GM21381 (cell line): ENCODE measurements around the gene SHE.
"Not testable (repeated sequence)": the region's sequence is repeated elsewhere in the genome, so short reads cannot be mapped to it uniquely, and the experiment has no call there.

ENCODE experiments used
- ATAC-seq: cut with Tn5 transposase; IDR thresholded peaks from one replicate; pipeline ENCODE4 v1.9.1; 2021; ENCODE audit warnings: mild to moderate bottlenecking, moderate library complexity; ENCODE audit not compliant: unreplicated experiment

The SHE gene

DNA sequence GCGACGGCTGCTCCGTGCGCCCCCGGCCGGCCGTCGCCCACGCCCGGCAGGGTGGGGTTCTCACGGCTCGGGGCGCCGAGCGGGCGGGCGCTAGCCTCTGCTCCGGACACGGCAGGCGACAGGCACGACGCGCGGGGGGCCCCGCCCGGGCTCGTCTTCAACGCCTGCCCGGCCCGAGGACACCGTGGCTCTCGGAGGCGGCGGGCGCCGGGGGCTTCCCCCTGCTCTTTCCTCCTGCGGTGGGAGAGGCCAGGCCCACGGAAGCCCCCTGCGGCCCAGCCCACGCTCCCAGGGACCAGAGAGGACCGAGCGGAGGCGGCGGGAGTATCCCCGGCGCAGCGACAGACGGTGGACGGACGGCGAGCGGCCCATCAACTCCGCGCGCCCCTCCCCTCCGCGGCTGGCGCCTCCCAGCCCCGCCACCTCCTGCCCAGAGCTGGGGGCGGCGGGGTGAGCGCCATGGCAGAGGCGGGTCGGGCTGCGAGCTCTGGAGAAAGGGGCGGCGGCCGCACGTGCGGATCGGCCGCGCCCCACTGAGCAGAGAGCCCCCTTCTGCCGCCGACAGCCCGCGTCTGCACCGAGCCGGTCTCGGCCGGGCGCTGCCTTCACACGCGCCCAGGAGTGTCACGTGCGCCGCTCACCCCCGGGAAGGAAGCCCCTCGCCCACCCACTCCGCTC is at the start of gene SHE, which contains the start of gene TDRD10:
SHE (minus strand) TSS at position 347 of the 678 bp plus-strand sequence. CDS start 386 bp downstream, outside the sequence.
TDRD10 (plus strand) TSS at position 154 of the 678 bp plus-strand sequence. CDS start 4,685 bp downstream, outside the sequence.
- no peak for ATAC-seq

DNA sequence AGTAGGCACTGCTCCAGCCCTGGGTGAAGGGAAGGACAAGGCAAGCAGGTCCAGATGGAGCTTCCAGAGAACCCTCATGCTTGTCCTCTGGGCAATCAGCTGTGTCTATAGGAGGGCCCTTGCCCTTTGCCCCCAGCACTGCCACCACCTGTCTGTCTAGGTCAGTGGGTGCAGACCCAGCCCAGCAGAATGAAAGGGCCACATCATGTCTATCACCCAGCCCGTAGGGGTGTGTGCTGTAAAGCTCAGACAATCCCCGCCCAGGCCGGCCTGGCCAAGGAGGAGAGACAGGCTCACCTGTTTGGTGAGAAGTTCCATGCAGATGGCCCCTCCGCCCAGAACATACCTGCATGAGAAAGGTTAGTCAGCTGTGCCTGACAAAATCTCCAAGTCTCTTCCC is 49.3 kb upstream of the SHE start:
- ATAC-seq: no peak

DNA sequence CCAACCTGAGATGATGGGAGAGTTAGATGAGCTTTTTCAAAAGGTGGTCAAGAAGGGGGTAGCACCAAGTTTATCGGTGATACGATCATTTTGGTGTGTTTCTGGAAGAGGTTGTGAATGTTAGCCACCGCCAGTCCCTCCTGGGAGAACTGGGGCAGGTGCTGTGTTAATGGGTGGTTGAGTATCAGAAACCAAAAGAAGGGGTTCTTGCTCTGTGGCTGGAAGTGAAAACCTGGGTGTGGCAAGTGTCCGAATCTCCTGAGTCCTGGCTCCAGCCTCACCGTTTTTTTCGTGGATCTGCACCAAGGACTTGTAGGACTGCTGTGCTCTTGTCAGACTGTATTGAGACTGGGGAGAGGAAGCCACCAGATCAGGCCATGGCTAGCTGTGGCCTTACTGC is 48.4 kb upstream of the SHE start:
- ATAC-seq: no peak

DNA sequence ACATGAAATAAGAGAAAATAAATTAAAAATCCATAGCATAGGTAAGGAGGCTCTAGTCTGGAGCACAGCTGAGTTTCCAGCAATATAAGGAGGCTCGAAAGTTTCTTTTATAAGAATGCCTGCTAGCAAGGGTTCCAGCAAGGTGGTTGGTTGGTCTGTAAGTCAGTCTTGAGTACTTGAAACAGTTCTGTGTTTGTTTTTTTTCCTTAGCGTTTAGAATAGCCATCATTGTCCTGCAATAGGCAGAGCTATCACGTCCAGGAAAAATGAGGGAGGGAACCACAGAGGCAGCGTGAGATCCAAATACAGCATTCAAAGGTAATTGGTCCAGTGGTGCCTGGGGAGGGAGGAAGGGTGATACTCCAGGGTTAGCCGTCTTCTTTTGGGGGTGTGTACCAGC is 47.9 kb upstream of the SHE start:
- no peak for ATAC-seq

DNA sequence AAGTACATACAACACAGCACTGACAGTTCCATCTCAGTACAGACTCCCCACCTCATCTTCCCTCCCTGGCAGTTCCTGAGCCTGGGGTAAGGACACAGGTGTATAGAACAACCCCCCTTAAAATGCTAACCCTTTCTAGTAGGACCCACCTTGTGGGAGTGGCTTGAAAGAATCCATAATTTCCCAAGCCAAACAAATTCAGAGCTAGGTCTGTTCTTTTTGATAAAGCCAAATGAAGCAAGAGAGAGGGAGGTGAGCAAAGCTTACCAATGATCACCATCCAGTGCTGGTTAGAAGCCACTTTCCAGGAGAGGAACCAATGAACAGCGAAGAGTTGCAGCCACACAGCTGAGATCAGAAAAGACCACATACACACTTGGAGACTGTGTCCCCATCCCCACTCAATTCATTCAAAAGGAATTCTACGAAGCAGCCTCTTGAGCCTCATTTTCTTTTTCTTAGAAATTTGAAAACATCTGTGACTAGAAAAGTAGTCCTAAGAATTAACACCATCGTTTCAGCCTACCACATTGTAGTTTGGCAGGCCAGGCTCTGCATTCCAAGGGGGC is 47.1 kb upstream of the SHE start:
- no peak for ATAC-seq

DNA sequence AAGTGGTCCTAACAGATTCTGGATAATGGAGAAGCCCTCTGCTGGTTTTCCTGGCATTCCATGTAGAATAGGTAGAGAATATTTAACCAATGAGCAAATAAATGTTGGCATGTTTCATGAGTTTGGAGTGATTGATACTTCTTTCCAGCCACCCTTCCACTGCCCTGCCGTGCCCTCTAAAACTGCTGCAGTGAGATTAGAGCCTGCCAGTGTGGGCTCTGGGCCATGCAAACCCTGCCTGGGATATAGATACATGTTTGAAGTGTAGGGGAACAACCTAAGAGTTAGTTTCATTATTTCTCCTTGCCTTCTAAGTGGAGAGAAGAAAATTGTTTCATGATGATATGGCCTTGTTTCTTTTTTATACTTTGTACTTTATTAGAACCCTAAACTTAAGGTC is 45.8 kb upstream of the SHE start:
- no peak for ATAC-seq

DNA sequence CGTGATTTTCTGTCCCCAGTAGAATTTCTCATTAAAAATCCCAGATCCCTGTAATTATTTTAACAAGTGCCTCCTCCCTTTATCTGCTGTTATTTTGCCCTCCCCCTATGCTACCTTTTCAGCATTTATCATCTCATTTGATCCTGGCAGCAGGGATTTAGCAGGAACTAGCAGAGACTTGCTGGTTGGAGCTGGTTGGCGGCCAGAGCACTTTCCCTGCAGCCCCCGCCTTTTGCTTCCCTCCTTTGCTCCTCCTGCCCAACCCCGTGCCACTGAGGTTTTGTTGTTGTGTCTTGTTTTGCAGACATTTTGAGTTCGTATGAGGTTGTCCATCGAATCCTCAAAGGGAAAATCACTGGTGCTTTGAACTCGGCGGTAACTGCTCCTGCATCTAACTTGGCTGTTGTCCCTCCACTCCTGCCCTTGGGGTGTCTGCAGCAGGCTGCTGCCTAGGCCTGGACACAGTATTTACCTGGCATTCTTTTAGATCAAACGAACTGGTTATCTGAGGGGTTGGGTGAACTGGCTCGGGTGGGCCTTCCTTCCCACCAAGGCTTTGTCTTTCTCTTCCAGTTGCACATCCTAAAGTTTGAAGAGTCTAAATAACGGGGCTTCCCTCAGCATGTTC is 45.0 kb upstream of the SHE start:
- ATAC-seq: no peak

DNA sequence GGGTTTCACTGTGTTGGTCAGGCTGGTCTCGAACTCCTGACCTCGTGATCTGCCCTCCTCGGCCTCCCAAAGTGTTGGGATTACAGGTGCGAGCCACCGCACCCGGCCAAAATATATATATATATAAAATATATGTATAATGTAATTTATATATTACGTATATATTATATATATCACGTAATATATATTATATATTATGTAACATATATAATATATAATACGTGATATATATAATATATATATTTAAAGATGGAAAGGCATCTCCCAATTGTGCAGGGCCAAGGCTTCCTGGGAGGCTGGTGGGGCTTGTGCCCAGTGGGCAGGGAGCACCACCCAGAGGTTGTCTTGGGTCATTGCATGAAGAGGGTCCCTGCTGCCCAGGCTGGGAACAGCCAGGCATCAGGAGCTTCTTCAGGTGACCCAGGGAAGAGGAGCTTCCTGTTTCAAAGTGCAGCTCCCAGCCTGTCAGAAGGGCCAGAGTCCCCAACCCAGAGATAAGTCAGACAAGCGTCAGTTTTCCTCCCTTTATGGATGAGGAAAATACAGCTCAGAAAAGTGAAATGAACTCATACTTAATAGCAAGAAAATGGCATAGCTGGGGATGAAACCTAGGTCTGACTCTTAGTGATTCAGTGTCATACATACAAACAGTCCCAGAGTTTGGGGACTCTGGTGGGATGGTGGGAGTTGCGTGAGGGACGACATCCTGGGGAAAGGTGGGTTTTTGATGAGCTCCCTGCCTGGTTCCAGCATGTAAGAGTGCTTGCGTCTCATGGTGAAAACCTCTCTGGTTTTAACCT is 44.3 kb upstream of the SHE start:
- no peak for ATAC-seq

DNA sequence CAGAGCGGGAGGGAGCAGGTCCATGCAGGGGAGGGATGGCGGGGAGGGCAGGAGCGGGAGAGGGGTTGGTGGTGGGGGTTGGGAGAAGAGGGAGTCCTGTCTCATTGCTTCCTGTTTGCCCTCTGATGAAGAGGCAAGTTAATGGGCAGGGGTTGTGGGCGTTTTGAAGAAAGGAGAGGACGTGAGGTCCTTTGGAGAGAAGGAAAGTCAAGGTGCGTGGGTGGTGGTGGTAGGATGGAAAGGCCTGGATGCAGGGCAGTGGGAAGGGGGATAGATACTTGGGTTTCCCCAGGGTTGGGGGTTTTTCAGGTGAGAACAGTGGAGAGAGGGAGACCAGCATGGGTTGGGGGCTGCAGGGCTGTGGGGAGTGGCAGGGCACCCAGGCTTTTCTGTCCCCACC is 39.0 kb upstream of the SHE start:
- ATAC-seq: no peak

DNA sequence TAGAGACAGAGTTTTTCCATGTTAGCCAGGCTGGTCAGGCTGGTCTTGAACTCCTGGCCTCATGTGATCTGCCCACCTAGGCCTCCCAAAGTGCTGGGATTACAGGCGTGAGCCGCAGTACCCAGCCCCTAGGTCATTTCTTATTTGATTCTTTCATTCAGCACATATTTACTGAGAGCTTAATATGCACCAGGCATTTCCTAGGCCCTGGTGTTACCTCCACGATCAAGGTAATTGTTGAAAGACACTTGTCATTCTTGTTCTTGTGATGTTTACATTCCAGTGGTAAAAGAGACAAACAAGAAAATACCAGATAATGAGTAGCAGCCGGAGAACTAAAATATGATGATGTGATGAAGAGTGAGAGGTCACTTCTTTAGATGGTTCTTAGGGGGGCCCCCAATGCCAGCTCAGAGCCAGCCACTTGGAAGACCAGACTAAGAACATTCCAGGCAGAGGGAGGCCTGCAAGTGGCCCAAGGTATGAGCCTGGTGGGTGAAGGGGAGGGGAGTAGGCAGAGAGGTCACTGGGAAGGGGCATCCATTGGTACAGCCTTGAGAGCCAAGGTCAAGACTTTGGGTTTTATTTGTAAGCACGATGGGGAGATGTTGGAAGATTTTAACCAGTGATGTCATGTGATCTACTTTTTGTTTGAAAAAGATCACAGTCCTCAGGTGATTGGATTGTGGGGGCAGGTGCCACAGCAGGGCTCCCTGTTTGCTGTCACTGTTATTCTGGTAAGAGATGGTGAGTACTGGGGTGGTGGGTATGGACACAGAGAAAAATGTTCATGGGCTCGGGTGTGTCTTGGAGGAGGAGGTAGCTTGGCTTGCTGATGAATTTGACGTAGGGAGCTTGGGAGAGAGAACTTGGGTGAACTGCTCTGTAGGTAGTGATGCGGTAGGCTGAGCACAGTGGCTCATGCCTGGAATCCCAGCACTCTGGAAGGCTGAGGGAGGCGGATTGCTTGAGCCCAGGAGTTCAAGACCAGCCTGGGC is 37.6 kb upstream of the SHE start:
- ATAC-seq: no peak

DNA sequence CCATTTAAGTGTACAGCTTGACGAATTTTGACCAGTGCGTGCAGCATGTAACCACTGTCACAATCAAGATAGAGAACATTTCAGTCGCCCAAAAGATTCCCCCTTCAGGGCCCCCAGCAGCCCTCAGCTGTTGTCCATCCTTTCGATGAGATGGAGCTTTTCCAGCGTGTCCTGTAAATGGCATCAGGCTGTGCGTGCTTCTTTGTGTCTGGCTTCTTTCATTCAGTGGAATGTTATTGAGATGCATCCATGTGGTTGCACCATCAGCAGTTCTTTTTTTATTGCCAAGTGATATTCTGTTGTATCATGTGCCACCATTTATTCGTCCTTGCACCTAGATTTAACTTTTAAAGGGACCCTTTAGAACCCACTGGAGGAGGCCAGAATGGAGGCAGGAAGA is 34.4 kb upstream of the SHE start:
- ATAC-seq: no peak

DNA sequence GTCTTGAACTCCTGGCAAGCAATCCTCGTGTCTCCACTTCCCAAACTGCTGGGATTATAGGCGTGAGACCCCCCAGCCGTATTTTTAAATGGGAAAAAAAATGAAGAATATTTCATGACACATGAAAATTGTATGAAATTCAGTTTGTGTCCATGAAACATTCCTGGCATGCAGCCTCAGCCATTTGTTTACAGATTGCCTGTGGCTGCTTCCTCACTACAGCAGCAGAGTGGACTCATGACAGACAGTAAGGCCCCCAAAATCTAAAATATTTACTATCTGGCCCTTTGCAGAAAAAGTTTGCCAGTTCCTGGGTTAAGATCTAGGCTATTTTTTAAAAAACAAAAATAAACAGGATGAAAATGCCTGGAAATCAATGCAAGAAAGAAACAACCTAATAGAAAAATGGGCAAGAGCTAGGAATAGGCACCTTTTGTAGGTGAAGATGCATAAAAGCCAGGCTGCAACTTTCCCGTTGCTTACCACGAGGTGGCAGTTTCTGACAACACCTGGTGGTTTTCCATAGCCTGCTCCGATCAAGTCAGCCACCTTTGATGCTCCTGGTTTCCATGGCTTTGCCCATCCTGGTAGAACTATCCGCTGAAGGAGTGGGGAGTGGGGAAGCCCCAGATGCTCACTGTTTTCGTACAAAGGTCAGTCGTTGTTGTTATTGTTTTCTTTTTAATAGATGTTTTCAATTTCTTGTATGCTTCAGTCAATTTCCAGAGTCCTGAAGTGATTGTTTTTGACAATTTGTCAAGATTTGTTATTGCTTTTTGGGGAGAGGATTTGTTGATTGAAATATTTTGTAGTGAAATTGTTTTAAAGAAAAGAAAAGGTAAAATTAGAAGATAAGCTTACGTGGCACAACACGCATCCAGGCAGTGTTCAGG is 32.0 kb upstream of the SHE start:
- ATAC-seq: no peak

DNA sequence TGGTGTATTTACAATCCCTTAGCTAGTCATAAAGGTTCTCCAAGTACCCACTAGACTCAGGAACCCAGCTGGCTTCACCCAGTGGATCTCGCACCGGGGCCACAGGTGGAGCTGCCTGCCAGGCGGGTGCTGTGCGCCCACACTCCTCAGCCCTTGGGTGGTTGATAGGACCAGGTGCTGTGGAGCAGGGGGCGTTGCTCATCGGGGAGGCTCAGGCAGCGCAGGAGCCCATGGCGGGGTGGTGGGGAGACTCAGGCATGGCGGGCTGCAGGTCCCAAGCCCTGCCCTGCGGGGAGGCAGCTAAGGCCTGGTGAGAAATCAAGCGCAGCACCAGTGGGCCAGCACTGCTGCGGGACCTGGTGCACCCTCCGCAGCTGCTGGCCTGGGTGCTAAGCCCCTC is 29.7 kb upstream of the SHE start:
- not testable (repeated sequence) for ATAC-seq

DNA sequence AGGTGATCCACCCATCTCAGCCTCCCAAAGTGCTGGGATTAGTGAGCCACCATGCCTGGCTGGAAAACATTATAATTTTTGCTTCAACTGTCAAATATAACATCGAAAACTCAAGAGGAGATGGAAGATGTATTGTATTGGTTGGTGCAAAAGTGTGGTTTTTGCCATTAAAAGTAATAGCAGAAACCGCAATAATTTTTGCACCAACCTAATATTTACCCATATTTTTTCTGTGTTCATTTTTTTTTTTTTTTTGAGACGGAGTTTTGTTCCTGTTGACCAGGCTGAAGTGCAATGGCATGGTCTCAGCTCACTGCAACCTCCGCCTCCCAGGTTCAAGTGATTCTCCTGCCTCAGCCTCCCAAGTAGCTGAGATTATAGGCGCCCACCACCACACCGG is 27.1 kb upstream of the SHE start:
- ATAC-seq: no peak

DNA sequence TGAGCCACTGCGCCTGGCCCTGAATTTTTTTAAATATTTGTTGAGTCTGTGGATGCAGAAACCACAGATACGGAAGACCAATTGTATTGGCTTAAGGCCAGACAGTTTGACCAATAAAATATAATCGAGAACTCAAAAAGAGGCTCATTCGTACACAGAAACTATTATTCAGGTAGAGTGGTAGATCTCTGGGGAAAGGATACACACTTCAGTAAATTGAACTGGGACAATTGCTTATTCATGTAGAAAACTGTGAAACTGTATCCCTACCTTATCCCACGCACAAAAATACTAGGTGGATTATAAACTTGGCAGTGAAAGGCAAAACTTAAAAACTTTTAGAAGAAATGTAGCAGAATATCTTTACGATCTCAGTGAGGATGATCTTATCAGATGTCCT is 25.0 kb upstream of the SHE start:
- no peak for ATAC-seq

DNA sequence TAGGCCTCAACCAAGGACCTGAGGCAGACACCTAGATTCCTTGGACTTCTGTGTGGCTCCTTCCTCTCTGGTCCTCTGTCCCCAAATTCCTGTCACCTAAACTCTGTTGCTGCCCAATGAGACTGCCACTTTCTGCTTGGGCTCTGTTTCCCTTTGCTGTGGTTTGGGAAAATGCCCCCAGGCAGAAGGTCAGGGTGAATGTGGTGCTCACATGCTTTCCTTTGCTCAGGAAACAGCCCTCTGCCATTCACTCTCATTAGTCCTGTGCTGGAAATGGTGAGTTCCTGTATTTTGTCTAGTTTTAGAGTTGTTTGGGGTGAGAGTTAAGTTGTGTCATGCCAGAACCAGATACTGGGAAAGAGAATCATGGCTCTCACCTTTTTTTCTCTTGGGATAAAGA is 22.7 kb upstream of the SHE start:
- no peak for ATAC-seq

DNA sequence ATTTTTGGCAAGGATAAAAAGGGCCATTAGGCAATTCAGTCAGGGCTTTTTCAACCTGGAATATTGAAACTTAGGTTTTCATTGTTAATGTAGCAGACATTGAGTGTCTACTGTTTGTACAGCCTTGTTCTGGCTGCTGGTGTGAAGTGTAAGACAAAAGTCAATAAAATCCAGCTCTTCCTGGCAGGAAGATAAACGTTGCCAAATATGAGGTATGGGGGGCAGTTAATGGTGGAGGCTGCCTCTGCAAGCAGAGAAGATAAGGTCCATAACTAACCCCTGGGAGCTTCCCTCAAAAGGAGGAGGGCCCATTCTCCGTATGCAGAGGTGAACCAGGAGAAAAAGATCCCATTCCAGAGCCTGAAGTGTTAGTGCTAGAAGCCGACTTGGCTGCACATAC is 19.5 kb upstream of the SHE start:
- ATAC-seq: no peak

DNA sequence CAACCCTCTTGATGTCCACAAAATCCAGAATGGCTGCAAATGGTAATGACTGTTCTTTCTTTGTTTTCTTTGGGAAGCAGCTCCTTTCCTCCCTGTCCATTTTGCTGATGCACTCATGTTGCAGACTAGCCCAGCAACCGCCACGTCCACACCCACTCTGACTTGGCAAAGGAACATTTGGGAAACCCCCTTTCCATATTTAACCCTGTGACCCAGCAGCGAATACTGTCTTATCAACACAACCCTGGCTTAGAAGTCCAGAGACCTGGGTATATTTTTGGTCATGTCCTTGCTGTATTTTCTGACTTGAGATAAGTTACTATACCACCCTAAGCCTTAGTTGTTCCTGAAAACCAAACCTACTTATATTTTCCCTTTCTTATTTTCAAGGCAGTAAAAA is 18.1 kb upstream of the SHE start:
- ATAC-seq: no peak

DNA sequence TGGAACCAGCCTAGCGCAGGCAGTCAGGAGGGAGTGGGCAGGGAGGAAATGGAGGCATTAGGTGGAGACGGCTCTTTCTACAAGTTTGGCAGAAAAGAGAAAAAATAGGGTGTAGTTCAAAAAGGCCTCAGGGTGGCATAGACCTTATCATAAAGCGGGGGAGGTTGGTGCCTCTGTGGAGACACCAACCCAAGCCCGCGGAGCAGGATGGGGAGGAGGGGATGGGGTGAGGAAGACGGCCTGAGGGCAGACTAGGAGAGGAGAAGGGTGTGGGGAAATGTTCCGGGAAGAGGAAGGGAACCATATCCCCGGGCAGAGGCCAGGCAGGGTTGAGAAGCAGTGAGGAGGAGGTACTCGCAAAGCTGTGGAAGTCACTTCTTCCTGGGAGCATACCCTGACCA is 17.4 kb upstream of the SHE start:
- ATAC-seq: no peak
